ENCODE data around the gene DSCAM.

Gene DSCAM

GRCh38 chr21:40575976-40576375, 271.0 kb downstream of the DSCAM start:
- no peaks in the 10 kb centered on the region for H3K27me3 ChIP-seq (ENCODE audit: low read length)
- TF ChIP-seq CTCF (IDR thresholded peaks at IDR 0.05; ENCODE audit: insufficient read depth, low read length, poor library complexity, severe bottlenecking) (no peak), EZH2phosphoT487 (conservative IDR thresholded peaks at IDR 0.05; ENCODE audit: low read length) (no peak)
- no peaks in the 10 kb centered on the region for H4K20me1 ChIP-seq (ENCODE audit: low read depth, low read length)
- no peaks in the 10 kb centered on the region for H3K36me3 ChIP-seq (ENCODE audit: low read length)
- H3K9ac ChIP-seq (ENCODE audit: low read length): no peak overlapping the region
- H3K79me2 ChIP-seq (ENCODE audit: insufficient read depth, low read length): no peaks in the 10 kb centered on the region
- no peak overlapping the region for H3K4me3 ChIP-seq (ENCODE audit: insufficient read depth, low read length, poor library complexity, severe bottlenecking)
- no peaks in the 10 kb centered on the region for H3K9me3 ChIP-seq (ENCODE audit: insufficient read depth, low read length)
- no peaks in the 10 kb centered on the region for H3F3A ChIP-seq (ENCODE audit: insufficient read depth)
- no peaks in the 10 kb centered on the region for H3K9me2 ChIP-seq (replicated peaks; ENCODE audit: insufficient read depth, low read length)
- no peak overlapping the region for H3K27ac ChIP-seq (ENCODE audit: low read depth, low read length)
- no peak overlapping the region for H2AFZ ChIP-seq (ENCODE audit: low read depth, low read length, severe bottlenecking)
- H3K4me2 ChIP-seq (ENCODE audit: low read depth, low read length, poor library complexity, severe bottlenecking): no peak overlapping the region

GRCh38 chr21:40569357-40569756, 277.6 kb downstream of the DSCAM start:
- H3K27me3 ChIP-seq (ENCODE audit: low read length): no peaks in the 10 kb centered on the region
- H3K79me2 ChIP-seq (ENCODE audit: insufficient read depth, low read length): no peaks in the 10 kb centered on the region
- H2AFZ ChIP-seq (ENCODE audit: low read depth, low read length, severe bottlenecking): no peak overlapping the region
- H3K27ac ChIP-seq (ENCODE audit: low read depth, low read length): no peak overlapping the region
- no peaks in the 10 kb centered on the region for H3K9me3 ChIP-seq (ENCODE audit: insufficient read depth, low read length)
- H3K9me2 ChIP-seq (replicated peaks; ENCODE audit: insufficient read depth, low read length): no peaks in the 10 kb centered on the region
- H3F3A ChIP-seq (ENCODE audit: insufficient read depth): no peaks in the 10 kb centered on the region
- H3K9ac ChIP-seq (ENCODE audit: low read length): no peak overlapping the region
- no peaks in the 10 kb centered on the region for H3K36me3 ChIP-seq (ENCODE audit: low read length)
- no peaks in the 10 kb centered on the region for H4K20me1 ChIP-seq (ENCODE audit: low read depth, low read length)
- no peak overlapping the region for H3K4me2 ChIP-seq (ENCODE audit: low read depth, low read length, poor library complexity, severe bottlenecking)
- TF ChIP-seq EZH2phosphoT487 (conservative IDR thresholded peaks at IDR 0.05; ENCODE audit: low read length) (no peak), CTCF (IDR thresholded peaks at IDR 0.05; ENCODE audit: insufficient read depth, low read length, poor library complexity, severe bottlenecking) (no peak)
- no peak overlapping the region for H3K4me3 ChIP-seq (ENCODE audit: insufficient read depth, low read length, poor library complexity, severe bottlenecking)

- no peaks in the 10 kb centered on the region for H4K20me1 ChIP-seq (ENCODE audit: low read depth, low read length)
- no peaks in the 10 kb centered on the region for H3K9me3 ChIP-seq (ENCODE audit: insufficient read depth, low read length)
- no peak for TF ChIP-seq CTCF (IDR thresholded peaks at IDR 0.05; ENCODE audit: insufficient read depth, low read length, poor library complexity, severe bottlenecking)
- no peak for TF ChIP-seq EZH2phosphoT487 (conservative IDR thresholded peaks at IDR 0.05; ENCODE audit: low read length)
- no peak overlapping the region for H3K27ac ChIP-seq (ENCODE audit: low read depth, low read length)
- no peaks in the 10 kb centered on the region for H3K79me2 ChIP-seq (ENCODE audit: insufficient read depth, low read length)
- no peaks in the 10 kb centered on the region for H3K9me2 ChIP-seq (replicated peaks; ENCODE audit: insufficient read depth, low read length)
- no peaks in the 10 kb centered on the region for H3K27me3 ChIP-seq (ENCODE audit: low read length)
- H3K9ac ChIP-seq (ENCODE audit: low read length): no peak overlapping the region
- H3K4me3 ChIP-seq (ENCODE audit: insufficient read depth, low read length, poor library complexity, severe bottlenecking): no peak overlapping the region
- no peak overlapping the region for H2AFZ ChIP-seq (ENCODE audit: low read depth, low read length, severe bottlenecking)
- H3K4me2 ChIP-seq (ENCODE audit: low read depth, low read length, poor library complexity, severe bottlenecking): no peak overlapping the region
- no peaks in the 10 kb centered on the region for H3F3A ChIP-seq (ENCODE audit: insufficient read depth)
- no peaks in the 10 kb centered on the region for H3K36me3 ChIP-seq (ENCODE audit: low read length)
These were observed 278.2 kb downstream of the DSCAM start for GRCh38 chr21:40568807-40569206.

Measured in SU-DHL-6 (cell line).